ENCODE measurements around the gene BCAR1. TPM values are rescaled to one million over a fixed set of nuclear protein-coding genes. Genes with fewer than 3 reads are reported as not detected.

The BCAR1 gene
- total and polyA plus RNA-seq, 2 of the 13 experiments (the other 11 are each of a cell fraction or from before 2014, with no cell fraction given) = 48.1 to 51.7 TPM

GRCh38 chr16:75248536-75249380 lies 2.7 kb downstream of the BCAR1 start (continued):
- TF ChIP-seq AFF4 (CRISPR knock-in tag; IDR thresholded peaks at IDR 0.05) (no peak), AGO1 (IDR thresholded peaks at IDR 0.05; ENCODE audit: low read depth, low read length, poor library complexity, severe bottlenecking) (peak; percentile 64), ZNF547 (CRISPR knock-in tag; IDR thresholded peaks at IDR 0.05) (0 out of 2 replicates have a peak, but pooled peaks have one; percentile 14), EEA1 (CRISPR knock-in tag; IDR thresholded peaks at IDR 0.05; ENCODE audit: borderline replicate concordance) (0 out of 2 replicates have a peak, but pooled peaks have one; percentile 29), POLR2G (IDR thresholded peaks at IDR 0.05; ENCODE audit: low read depth, low read length) (peak; percentile 12; the same call in 1 of the 2 replicates)

- H3K36me3 ChIP-seq (replicated peaks in 1 of 2; ENCODE audit: control insufficient read depth in 1 of 2, insufficient read depth in 2 of 2, low read length in 2 of 2) = peaks cover 5 to 6% of the 10 kb centered on the region in 2 experiments
- peak overlapping the region in 1 of 3 experiments; percentile 87; a peak in 2 of 6 replicates for H3K4me3 ChIP-seq (replicated peaks in 1 of 3; ENCODE audit: insufficient read depth in 1 of 3, low read depth in 2 of 3, low read length in 3 of 3)
- peaks cover 28% of the 10 kb centered on the region for H4K20me1 ChIP-seq (ENCODE audit: insufficient read depth, low read length)
- intact Hi-C loops (cut with micrococcal nuclease; ENCODE audit: unreplicated experiment) = loop anchor here (5.0 kb wide), 1 partner anchor 251 kb away; the partner anchor contains the start of gene ZNRF1
- DNase-seq (ENCODE audit: low spot score) = no peak
- no peak for TF ChIP-seq SRF (IDR thresholded peaks at IDR 0.05; ENCODE audit: low read depth, low read length)
- 0 out of 2 replicates have a peak, but pooled peaks have one; percentile 11 for TF ChIP-seq ZNF547 (CRISPR knock-in tag; IDR thresholded peaks at IDR 0.05)
- no peak for TF ChIP-seq NR2F1 (CRISPR knock-in tag; IDR thresholded peaks at IDR 0.05)
- TF ChIP-seq ZNF891 (CRISPR knock-in tag; IDR thresholded peaks at IDR 0.05) = 0 out of 2 replicates have a peak, but pooled peaks have one; percentile 15
- 0 out of 2 replicates have a peak, but pooled peaks have one; percentile 30 for TF ChIP-seq POLR2G (IDR thresholded peaks at IDR 0.05; ENCODE audit: low read depth, low read length)
- 0 out of 2 replicates have a peak, but pooled peaks have one; percentile 47 for TF ChIP-seq ZNF274 (CRISPR knock-in tag; IDR thresholded peaks at IDR 0.05)
- TF ChIP-seq HNRNPLL (IDR thresholded peaks at IDR 0.05; ENCODE audit: low read depth, low read length, poor library complexity, severe bottlenecking) = peak; percentile 4
- no peak for TF ChIP-seq ZNF772 (CRISPR knock-in tag; IDR thresholded peaks at IDR 0.05)
- TF ChIP-seq RFXAP (CRISPR knock-in tag; IDR thresholded peaks at IDR 0.05; ENCODE audit: borderline replicate concordance) = no peak
- TF ChIP-seq IRF9 (CRISPR knock-in tag; IDR thresholded peaks at IDR 0.05; ENCODE audit: borderline replicate concordance) = 0 out of 2 replicates have a peak, but pooled peaks have one; percentile 8
- TF ChIP-seq POLR2A (IDR thresholded peaks at IDR 0.05; ENCODE audit: insufficient read depth in 1 of 2, low read depth in 2 of 2, low read length in 2 of 2) = peak in 1 of 2 experiments; percentile 40; a peak in 1 of 4 replicates
- BruUV-seq (replicated peaks) = no TSS peak
- H3K4me1 ChIP-seq (ENCODE audit: insufficient read depth, low read length) = peaks cover 83% of the 10 kb centered on the region
- in situ Hi-C loops (cut with HindIII; ENCODE audit: extremely low pct_ligation_motif_present, low pct_unique_long_range_greater_than_20kb) = no loop called here
- POLR2A ChIA-PET = interaction anchor here (0.9 to 14.7 kb wide), 4 partner anchors 9 to 61 kb away, joined by 3 to 312 read pairs (median 43); no protein-coding TSS in a partner anchor
- peak overlapping the region; percentile 99 for H3K9ac ChIP-seq (ENCODE audit: insufficient read depth, low read depth, low read length)
- no peaks in the 10 kb centered on the region for H3K9me3 ChIP-seq (ENCODE audit: low read length)
- no peak overlapping the region for H2AFZ ChIP-seq (ENCODE audit: low read length)
- WGBS (ENCODE audit: low lambda C conversion rate) = 79% methylated on average over 13 of the region's 13 CpGs
- no peak for FAIRE-seq
- CTCF ChIA-PET (ENCODE audit: low intra/inter-chr PET ratio, low total read pairs) = no interaction called here
- no peaks in the 10 kb centered on the region; a peak in 1 of 5 replicates for H3K27me3 ChIP-seq (ENCODE audit: control insufficient read depth in 1 of 2, insufficient read depth in 2 of 2, low read length in 2 of 2)
- peak overlapping the region; percentile 84 for H3K4me2 ChIP-seq (ENCODE audit: low read depth, low read length)
- H3K79me2 ChIP-seq (ENCODE audit: insufficient read depth, low read length) = peaks cover 88% of the 10 kb centered on the region
- H3K27ac ChIP-seq (ENCODE audit: extremely low read length, insufficient read depth, low read length) = peak overlapping the region; percentile 97
- no peak for ATAC-seq
Measured at GRCh38 chr16:75248142-75248535, 3.3 kb downstream of the BCAR1 start.

Data from HepG2 (cell line).